GM19193 (cell line): ENCODE measurements around the gene CFAP61.

ENCODE experiments used
- POLR2A ChIP-seq: IDR thresholded peaks from 4 replicates; pipeline ENCODE4 v1.6.1; 2011; ENCODE audit not compliant: insufficient read depth, insufficient read length; ENCODE audit errors: extremely low read depth

The CFAP61 gene

DNA sequence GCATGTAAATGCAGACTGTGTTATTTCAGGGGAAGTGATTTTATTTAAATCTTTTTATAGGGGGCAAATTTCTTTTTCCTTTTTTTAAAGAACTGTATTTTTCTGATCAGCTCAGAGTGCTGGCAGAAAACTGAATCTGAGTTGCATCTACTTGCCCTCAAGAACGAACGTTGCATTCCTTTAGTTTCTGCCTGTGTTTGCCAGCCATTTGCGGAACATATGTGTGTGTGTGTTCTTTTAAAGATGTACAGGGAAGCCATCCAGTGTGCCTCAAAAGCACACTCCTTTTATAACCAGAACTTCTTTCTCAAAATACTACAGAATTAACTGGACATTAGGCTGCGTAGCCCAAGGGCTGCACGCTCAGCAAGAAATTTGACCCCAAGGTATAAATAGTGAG is 289.7 kb downstream of the CFAP61 start:
- no peak for TF ChIP-seq POLR2A

DNA sequence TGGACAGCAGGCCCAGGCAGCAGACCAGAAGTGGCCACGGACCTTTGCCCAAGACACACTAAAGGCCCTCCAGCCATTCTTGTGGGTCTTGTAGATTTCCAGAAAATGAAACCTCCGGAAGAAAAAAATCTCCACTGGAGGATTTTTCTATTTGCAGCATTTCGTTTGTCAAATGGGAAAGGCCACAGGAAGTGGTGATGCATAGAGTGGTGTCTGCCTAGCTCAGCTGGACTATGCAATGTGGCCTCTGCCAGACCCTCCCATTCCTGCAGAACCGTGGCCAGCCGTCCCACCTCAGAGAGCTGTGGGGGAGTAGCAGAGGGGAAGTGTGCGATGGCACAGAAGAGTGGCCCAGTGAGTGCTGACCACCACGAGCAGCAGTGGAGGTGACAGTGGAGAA is 291.6 kb downstream of the CFAP61 start:
- no peak for TF ChIP-seq POLR2A

DNA sequence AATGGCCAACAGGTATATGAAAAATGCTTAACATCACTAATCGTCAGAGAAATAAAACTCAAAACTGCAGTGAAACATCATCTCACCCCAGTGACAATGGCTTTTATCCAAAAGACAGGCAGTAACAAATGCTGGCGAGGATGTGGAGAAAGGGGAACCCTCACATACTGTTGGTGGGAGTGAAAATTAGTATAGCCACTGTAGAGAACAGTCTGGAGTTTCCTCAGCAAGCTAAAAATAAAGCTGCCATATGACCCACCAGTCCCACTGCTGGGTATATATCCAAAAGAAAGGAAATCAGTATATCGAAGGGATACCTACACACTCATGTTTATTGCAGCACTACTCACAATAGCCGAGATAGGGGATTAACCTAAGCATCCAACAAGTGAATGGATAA is 292.1 kb downstream of the CFAP61 start:
- TF ChIP-seq POLR2A = no peak

DNA sequence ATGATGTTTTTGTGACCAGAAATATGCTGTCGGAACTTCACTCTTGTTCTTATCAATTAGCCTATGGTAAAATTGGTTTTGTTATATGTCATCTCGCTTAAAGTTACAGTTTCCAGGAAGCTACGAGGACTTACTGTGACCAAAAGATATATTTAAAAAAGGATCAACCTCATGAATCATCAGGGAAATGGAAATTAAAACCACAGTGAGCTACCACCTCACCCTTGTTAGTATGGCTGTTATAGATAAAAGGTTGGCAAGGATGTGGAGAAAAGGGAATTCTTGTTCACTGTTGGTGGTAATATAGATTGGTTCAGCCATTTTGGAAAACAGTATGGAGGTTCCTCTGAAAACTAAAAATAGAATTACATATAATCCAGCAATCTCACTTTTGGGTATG is 301.2 kb downstream of the CFAP61 start:
- TF ChIP-seq POLR2A = no peak

DNA sequence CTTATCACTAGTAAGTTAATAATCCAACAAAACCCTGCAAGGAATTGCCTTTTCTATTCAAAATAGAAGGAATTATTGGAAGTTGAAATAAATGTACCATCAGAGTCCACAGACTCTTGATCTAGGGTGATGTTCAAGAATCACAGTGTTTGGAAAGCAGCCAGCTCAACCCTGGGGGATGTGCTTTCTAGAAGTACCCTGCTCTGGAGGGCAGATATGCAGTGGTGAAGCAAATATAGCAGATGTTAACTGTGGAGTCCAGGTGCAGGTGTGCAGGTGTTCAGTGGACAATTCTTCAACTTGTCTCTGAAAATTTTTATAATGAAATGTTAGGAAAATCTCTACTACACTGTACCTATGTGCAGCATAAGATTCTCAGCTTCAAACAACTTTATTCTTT is 306.5 kb downstream of the CFAP61 start:
- no peak for TF ChIP-seq POLR2A

DNA sequence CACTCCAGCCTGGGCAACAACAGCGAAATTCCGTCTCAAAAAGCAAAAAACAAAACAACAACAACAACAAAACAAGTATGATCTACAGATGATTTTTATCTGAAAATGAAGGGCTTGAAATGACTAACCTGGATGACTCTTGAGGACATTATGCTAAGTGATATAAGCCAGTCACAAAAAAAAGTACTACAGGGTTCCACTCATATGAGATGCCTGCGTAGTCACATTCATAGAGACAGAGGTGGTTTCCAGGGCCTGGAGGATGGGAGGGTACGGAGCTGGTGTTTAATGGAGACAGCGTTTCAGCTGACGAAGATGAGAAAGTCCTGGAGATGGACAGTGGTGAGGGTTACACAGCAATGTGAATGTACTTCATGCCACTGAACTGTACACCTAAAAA is 307.3 kb downstream of the CFAP61 start:
- TF ChIP-seq POLR2A = no peak

DNA sequence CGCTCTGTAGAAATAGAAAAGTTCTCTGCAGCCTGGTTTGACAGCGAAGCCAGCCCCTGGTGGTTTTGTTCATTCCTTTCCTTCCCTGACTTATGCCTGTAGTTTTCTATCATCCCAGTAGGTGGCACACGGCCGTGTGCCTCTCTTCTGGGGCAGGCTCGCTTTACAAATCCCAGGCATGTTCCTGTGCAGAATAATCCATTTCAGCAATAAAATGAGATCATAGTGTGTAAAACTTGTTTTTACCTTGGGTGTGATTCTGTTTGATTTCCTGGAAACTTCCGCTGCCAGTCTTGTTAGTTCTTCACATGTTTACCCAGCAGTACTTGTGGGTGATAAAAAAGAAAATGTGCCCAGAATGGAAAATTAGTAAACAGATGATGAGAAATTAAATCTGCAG is 308.1 kb downstream of the CFAP61 start:
- no peak for TF ChIP-seq POLR2A

DNA sequence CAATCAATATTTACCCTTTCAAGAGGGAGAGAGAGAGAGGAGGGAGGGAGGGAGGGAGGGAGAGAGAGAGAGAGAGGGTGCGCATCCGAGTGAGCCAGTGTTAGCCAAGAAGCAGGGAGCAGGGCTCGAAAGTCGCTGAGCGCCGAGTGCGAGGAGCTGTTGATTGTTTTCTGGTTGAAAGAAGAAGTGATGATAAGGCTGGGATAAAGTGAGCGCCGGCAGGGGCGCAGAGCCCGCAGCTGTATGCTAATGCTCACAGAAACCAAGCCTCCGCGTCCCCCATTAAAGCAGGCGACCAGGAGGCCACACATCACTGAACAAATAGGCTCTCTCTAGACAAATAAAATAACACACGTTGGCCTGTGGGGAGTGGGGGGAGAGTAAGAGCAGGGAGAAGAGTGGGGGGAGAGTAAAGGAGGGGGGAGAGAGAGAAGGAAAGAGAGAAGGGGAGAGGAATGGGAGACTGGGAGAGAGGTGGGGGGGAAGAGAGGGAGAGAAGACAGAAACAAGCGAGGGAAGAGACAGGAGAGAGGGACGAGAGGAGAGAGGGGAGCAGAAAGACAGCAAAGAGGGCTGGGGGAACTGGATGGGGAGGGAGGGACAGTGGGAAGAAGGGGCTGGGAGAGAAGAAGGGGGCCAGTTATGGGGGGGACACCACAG is 310.6 kb downstream of the CFAP61 start:
- no peak for TF ChIP-seq POLR2A

DNA sequence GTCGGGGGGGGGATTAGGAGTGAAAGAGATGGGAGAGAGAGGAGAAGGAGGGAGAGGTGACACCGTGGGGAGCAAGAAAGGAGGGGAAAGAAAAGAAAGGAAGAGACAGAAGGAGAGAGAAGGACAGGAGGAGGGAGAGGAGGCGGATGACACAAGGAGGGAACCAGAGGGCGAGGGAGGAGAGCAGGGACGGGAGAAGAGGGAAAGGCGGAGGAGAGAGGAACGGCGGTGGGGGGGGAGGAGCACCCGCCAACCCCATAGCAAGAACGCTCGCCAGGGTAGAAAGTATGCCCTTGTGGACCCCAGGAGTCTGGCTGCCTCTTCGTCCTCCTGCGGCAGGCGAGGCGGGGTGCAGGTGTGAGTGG is 311.1 kb downstream of the CFAP61 start:
- no peak for TF ChIP-seq POLR2A

DNA sequence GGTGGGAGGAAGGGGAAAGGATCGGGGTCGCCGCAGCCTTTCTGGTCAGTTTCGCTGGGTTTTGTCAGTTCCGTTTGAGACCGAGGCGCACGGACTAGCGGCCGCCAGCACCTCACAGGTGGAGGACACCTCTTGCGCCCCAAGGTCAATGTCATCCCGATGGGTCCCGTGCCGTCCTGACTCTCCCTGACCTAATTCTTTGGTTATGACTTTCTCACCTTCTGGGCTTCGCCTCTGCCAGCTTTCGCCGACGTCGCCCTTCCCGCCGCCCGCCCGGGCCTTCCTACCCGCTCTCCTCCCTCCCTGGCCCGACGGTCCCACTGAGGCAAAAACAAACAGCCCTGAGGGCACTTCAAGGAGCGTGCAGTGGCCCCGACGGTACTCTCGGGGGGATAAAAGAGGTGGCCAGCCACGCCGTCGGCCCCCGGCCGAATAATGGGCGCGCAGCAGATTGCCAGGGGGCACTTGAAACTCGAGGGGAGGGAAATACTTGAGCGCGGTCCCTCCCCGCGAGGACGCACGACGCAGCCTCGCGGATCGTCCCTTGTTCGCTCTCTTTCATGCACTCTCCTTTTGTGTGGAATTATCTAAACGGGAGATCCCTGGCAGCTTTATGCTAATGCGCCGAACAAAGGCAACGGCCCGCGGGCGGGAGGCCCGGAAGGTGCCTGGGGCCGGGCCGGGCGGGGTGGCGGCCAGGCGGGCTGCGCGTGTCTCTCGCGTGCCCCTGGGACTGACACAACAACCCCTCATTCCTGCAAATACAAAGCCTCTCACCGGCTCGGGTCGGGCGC is 311.7 kb downstream of the CFAP61 start:
- no peak for TF ChIP-seq POLR2A

DNA sequence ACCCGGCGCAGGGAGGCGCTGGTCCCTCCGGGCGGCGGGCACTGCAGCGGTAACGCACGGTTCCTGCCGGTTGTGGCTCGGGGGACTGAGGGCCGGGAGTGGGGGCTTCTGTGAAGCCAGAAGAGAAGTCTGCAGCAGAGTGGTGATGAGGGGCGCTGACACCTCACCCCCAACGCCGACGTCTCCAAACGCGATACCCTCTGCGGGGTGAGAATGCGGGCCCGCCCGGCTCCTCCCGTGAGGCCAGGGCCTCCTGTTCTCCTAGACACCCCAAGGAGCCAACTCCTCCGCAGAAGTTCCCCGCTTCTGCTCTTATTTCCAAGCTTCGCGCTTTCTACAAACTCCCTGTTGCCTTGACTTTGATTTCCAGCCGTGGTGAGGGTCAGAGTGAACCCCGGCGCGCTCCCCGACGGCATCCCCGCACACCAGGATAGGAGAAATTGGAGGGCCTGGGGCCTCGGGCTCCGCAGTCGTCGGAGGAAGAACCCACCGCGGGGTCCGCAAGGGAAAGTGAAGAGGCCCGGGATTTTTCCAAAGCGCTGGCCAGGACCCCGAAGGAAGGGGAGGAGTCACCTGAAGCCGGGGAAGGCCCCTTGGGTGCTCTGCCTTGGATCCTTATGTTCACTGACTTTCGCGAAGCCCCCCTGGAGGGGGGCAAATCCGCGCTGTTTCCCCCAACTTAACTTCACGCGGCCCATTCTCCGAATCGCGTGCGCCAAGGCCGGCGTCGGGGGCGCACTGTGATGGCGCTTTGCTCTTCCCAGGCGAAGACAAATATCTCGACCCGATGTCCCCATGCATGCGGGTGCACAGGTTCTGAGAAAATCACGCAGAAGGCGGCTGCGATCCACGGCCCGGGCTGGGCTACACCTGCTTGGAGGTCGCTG is 312.5 kb downstream of the CFAP61 start:
- no peak for TF ChIP-seq POLR2A

DNA sequence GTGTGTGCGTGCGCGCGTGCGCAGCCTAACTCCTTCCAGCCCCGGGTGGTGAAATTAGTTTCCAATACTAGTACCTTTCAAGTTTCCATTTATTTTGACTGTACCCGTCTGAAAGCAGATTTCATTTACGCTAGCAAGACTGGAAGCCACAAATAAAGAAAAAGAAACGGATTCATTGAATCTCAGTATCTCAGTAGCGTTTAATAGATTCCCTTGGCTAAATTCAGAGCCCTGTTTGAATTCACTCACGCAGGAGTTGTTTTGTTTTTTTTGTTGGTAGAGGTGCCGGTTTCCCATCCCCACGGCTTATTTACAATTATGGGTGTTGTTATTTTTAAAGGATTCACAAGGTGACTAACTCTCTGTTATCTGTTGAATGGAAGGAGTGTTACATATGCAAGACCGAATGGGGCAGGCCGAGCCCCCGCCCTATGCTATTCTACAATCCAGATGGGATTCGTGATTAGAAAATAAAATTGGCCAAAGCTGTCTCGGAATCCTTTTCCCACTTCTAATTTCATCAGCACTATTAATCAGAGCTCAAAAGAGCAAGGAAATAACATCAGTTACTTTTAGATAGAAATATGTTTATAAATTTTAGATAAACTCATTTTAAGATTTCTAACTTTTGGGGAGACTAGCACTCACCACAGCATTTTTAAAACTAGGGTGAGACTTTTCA is 313.3 kb downstream of the CFAP61 start:
- TF ChIP-seq POLR2A = no peak

DNA sequence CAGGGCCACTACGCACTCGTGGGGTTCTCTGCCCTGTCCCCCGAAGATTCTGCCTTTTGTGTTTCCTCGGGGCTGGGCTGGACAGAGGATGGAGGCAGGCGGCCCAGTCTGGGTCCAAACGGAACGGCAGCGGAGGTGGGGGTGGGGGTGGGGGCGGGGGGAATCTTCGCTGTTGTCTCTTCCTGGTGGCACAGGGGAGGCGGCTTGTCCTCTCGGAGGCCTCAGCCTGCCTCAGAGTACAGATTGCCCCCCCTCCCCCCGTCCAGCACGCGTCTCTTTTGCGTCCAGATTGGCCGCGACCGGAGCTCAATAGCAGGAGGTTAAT is 314.2 kb downstream of the CFAP61 start:
- no peak for TF ChIP-seq POLR2A

DNA sequence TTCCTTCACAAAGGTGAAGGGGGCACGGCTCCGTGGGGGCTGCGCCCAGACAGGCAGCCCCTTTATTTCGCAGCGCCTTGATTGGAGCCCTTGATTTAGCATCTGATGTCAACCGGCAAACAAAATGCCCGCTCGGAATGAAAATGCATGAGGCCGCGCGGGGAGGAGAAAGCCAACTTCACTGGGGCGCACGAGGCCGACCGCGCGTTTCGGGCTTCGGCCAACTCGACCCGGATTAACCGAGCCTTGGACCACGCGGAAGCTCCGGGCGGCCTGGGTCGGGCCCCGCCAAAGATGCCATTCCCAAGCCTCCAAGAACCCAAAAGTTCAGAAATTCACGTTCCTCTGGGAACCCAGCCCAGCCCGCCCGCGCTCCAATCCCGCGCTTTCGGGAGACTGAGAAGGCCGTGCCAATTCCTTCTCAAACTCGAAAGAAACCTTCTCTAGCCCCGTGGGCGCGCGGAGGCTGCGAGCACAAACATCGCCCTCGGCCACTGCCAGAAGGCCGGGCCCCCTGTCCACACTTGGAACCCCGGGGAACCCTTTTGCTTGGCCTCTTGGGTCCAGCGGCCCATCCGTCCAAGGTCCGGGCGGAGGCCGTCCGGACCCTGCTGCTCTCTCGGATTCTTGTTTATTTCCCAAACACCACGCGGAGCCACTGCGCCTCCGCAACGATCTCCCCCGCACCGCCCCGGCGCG is 314.7 kb downstream of the CFAP61 start:
- no peak for TF ChIP-seq POLR2A
